Liver (tissue), 3 donors: ENCODE measurements around the gene PALLD.

Source experiments
- CTCF ChIP-seq: fragments of 150-350 bp; IDR thresholded peaks from 2 replicates; pipeline ENCODE4 v1.5.1; 2017; ENCODE audit warnings: improper control_type of control experiment, low read depth, low read length; ENCODE audit not compliant: missing input control
- FOXA1 ChIP-seq: IDR thresholded peaks from 2 replicates; pipeline ENCODE4 v1.6.1; 2016; ENCODE audit warnings: antibody characterized with exemption
- HNF4A ChIP-seq, 2 donors: conservative IDR thresholded peaks; 2 replicates each; pipeline ENCODE4 v1.6.1; 2016; ENCODE audit warnings: antibody characterized with exemption in 2 of 2, mild to moderate bottlenecking in 2 of 2
- RAD21 ChIP-seq, 2 donors: IDR thresholded peaks; 2 replicates each; pipeline ENCODE4 v1.6.1; 2016; ENCODE audit warnings: antibody characterized with exemption in 2 of 2, mild to moderate bottlenecking in 2 of 2
- TAF1 ChIP-seq: conservative IDR thresholded peaks from 2 replicates; pipeline ENCODE4 v1.6.1; 2016; ENCODE audit warnings: antibody characterized with exemption, mild to moderate bottlenecking
- YY1 ChIP-seq: IDR thresholded peaks from 2 replicates; pipeline ENCODE4 v1.6.1; 2016; ENCODE audit warnings: antibody characterized with exemption, mild to moderate bottlenecking
- TF ChIP-seq, protein P1 (sequence below): IDR thresholded peaks from 2 replicates; pipeline ENCODE4 v1.6.1; 2016; ENCODE audit warnings: antibody characterized with exemption
- donor health status: healthy.
- donor health status: healthy.

DNA sequence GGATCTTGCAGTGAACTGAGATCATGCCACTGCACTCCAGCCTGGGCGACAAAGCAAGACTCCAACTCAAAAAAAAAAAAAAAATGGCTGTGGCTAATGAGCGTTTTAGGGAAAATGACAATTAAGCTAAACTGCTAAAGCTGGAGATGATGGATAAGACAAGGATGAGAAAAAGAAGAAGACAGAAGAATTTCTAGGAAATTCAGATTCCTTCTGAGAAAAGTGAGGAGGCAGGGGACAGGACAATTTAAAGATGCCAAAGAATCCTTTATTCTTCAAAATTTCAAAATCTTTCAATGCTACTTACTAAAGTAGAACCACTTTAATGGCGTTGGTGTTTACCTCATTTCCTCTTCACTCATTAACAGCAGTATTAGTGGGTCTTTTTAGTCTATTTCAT lies 7.7 kb downstream of the PALLD start:
- TF ChIP-seq CTCF (no peak), YY1 (no peak), FOXA1 (no peak), TAF1 (no peak), RAD21 (IDR thresholded peaks at IDR 0.05) (no peak), HNF4A (conservative IDR thresholded peaks at IDR 0.05) (no peak)
- TF ChIP-seq, protein P1, sequence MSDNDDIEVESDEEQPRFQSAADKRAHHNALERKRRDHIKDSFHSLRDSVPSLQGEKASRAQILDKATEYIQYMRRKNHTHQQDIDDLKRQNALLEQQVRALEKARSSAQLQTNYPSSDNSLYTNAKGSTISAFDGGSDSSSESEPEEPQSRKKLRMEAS: no peak
